ENCODE data around the gene TPI1. TPM values are rescaled to one million over a fixed set of nuclear protein-coding genes. Genes with fewer than 3 reads are reported as not detected.
"Not testable (repeated sequence)": the region's sequence is repeated elsewhere in the genome, so short reads cannot be mapped to it uniquely, and the experiment has no call there.

Gene TPI1
- total RNA-seq, 2 donors from 2014 or later = 287 to 322 TPM

- no peak for DNase-seq (ENCODE audit: low spot score)
- no peak for TF ChIP-seq CTCF (IDR thresholded peaks at IDR 0.05)
- ATAC-seq (ENCODE audit: insufficient number of reproducible peaks, low FRiP score, low read depth) = no peak
- no peak overlapping the region for H3K27ac ChIP-seq
- H3K4me3 ChIP-seq = no peak overlapping the region
- H3K36me3 ChIP-seq = peaks cover 13% of the 10 kb centered on the region
- no peaks in the 10 kb centered on the region for H3K27me3 ChIP-seq (replicated peaks; ENCODE audit: insufficient read depth)
- no peaks in the 10 kb centered on the region for H3K9me3 ChIP-seq
- no peaks in the 10 kb centered on the region for H3K4me1 ChIP-seq (ENCODE audit: control insufficient read depth in 1 of 2, low read depth in 2 of 2)
Observed at GRCh38 chr12:6883252-6883651, 15.9 kb downstream of the TPI1 start.

- H3K9me3 ChIP-seq = no peaks in the 10 kb centered on the region
- ATAC-seq (ENCODE audit: insufficient number of reproducible peaks, low FRiP score, low read depth) = no peak
- no peak for TF ChIP-seq CTCF (IDR thresholded peaks at IDR 0.05)
Observed at GRCh38 chr12:6883683-6884082, 16.4 kb downstream of the TPI1 start.

GRCh38 chr12:6884539-6884938 is 17.2 kb downstream of the TPI1 start:
- ATAC-seq (ENCODE audit: insufficient number of reproducible peaks, low FRiP score, low read depth) (no peak), DNase-seq (ENCODE audit: low spot score) (no peak)
- Histone ChIP-seq H3K27ac (no peak overlapping the region), H3K27me3 (replicated peaks; ENCODE audit: insufficient read depth) (no peaks in the 10 kb centered on the region), H3K36me3 (peaks cover 13% of the 10 kb centered on the region), H3K4me1 (ENCODE audit: control insufficient read depth in 1 of 2, low read depth in 2 of 2) (no peaks in the 10 kb centered on the region), H3K9me3 (no peaks in the 10 kb centered on the region), H3K4me3 (no peak overlapping the region)
- TF ChIP-seq CTCF (IDR thresholded peaks at IDR 0.05) = no peak

More at GRCh38 chr12:6883683-6884082, 16.4 kb downstream of the TPI1 start:
- no peak overlapping the region for H3K4me3 ChIP-seq
- no peak for DNase-seq (ENCODE audit: low spot score)
- H3K27me3 ChIP-seq (replicated peaks; ENCODE audit: insufficient read depth) = no peaks in the 10 kb centered on the region
- H3K4me1 ChIP-seq (ENCODE audit: control insufficient read depth in 1 of 2, low read depth in 2 of 2) = no peaks in the 10 kb centered on the region
- peaks cover 13% of the 10 kb centered on the region for H3K36me3 ChIP-seq
- H3K27ac ChIP-seq = no peak overlapping the region

- not testable (repeated sequence) for ATAC-seq (ENCODE audit: insufficient number of reproducible peaks, low FRiP score, low read depth); DNase-seq (ENCODE audit: low spot score); H3K4me3 ChIP-seq
Observed at GRCh38 chr12:6886206-6886999, 19.1 kb downstream of the TPI1 start.

GRCh38 chr12:6887460-6887859 is 20.1 kb downstream of the TPI1 start:
- ATAC-seq (ENCODE audit: insufficient number of reproducible peaks, low FRiP score, low read depth) = no peak
- Histone ChIP-seq H3K27ac (no peak overlapping the region), H3K4me1 (ENCODE audit: control insufficient read depth in 1 of 2, low read depth in 2 of 2) (peaks cover 4 to 17% of the 10 kb centered on the region in 2 donors)

More at GRCh38 chr12:6886206-6886999, 19.1 kb downstream of the TPI1 start:
- H3K27me3 ChIP-seq (replicated peaks; ENCODE audit: insufficient read depth); H3K4me1 ChIP-seq (ENCODE audit: control insufficient read depth in 1 of 2, low read depth in 2 of 2); H3K9me3 ChIP-seq; H3K27ac ChIP-seq: not testable (repeated sequence)
- peaks cover 13% of the 10 kb centered on the region for H3K36me3 ChIP-seq

More at GRCh38 chr12:6887460-6887859, 20.1 kb downstream of the TPI1 start:
- TF ChIP-seq CTCF (IDR thresholded peaks at IDR 0.05) = no peak
- no peaks in the 10 kb centered on the region for H3K27me3 ChIP-seq (replicated peaks; ENCODE audit: insufficient read depth)
- H3K9me3 ChIP-seq = no peaks in the 10 kb centered on the region
- peaks cover 13% of the 10 kb centered on the region for H3K36me3 ChIP-seq
- no peak overlapping the region for H3K4me3 ChIP-seq
- no peak for DNase-seq (ENCODE audit: low spot score)
